Activated naive CD8-positive, alpha-beta T cell (primary cell): ENCODE data around the gene DNAH9.

Experiments used
- H3K27ac Mint-ChIP-seq: one replicate; pipeline ENCODE4 v1.8.0; 2021; ENCODE audit warnings: mixed read lengths
- H3K27me3 Mint-ChIP-seq: one replicate; pipeline ENCODE4 v1.8.0; 2021; ENCODE audit warnings: mixed read lengths
- H3K36me3 Mint-ChIP-seq: one replicate; pipeline ENCODE4 v1.8.0; 2021; ENCODE audit warnings: mixed read lengths
- H3K4me1 Mint-ChIP-seq: one replicate; pipeline ENCODE4 v1.8.0; 2021; ENCODE audit warnings: low read depth, mixed read lengths
- H3K4me3 Mint-ChIP-seq: one replicate; pipeline ENCODE4 v1.8.0; 2021; ENCODE audit warnings: mild to moderate bottlenecking, mixed read lengths
- H3K9me3 Mint-ChIP-seq: one replicate; pipeline ENCODE4 v1.8.0; 2021; ENCODE audit warnings: low read depth, mixed read lengths

The DNAH9 gene, protein sequence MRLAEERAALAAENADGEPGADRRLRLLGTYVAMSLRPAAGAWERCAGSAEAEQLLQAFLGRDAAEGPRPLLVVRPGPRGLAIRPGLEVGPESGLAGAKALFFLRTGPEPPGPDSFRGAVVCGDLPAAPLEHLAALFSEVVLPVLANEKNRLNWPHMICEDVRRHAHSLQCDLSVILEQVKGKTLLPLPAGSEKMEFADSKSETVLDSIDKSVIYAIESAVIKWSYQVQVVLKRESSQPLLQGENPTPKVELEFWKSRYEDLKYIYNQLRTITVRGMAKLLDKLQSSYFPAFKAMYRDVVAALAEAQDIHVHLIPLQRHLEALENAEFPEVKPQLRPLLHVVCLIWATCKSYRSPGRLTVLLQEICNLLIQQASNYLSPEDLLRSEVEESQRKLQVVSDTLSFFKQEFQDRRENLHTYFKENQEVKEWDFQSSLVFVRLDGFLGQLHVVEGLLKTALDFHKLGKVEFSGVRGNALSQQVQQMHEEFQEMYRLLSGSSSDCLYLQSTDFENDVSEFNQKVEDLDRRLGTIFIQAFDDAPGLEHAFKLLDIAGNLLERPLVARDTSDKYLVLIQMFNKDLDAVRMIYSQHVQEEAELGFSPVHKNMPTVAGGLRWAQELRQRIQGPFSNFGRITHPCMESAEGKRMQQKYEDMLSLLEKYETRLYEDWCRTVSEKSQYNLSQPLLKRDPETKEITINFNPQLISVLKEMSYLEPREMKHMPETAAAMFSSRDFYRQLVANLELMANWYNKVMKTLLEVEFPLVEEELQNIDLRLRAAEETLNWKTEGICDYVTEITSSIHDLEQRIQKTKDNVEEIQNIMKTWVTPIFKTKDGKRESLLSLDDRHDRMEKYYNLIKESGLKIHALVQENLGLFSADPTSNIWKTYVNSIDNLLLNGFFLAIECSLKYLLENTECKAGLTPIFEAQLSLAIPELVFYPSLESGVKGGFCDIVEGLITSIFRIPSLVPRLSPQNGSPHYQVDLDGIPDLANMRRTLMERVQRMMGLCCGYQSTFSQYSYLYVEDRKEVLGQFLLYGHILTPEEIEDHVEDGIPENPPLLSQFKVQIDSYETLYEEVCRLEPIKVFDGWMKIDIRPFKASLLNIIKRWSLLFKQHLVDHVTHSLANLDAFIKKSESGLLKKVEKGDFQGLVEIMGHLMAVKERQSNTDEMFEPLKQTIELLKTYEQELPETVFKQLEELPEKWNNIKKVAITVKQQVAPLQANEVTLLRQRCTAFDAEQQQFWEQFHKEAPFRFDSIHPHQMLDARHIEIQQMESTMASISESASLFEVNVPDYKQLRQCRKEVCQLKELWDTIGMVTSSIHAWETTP (N-terminal part only)

DNA sequence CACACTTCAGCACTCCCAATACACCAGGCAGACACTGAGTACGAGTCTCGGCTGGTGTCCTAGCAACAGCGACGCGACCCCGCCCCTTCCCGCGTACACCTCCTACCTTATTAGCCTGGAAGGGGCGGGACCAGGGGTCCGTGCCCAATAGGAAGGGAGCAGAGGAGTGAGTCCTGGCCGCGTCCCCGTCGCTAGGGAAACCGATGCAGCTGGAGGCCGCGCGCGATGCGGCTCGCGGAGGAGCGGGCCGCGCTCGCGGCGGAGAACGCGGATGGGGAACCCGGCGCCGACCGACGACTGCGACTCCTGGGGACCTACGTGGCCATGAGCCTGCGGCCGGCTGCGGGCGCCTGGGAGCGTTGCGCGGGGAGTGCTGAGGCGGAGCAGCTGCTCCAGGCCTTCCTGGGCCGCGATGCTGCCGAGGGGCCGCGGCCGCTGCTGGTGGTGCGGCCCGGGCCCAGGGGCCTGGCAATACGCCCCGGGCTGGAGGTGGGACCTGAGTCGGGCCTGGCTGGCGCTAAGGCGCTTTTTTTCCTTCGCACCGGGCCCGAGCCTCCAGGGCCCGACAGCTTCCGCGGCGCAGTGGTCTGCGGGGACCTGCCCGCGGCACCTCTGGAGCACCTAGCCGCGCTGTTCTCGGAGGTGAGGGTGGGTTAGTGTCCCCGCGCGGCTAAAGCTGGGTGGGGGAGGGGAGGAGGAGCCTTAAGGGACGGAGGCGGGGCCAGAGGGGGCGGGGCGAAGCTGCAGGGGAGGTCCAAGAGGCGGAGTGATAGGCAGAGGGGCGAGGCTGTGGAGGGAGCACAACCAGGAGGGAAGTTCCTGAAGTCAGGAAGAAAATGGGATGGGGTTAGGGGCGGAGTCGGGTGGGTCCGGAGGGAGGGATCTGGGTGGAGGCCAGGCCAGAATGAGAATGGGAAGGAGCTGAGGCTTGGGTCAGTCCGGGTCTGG is at the start of gene DNAH9:
TSS of gene DNAH9 (plus strand) at position 197 of the 948 bp plus-strand sequence. CDS start at position 226, 29 bp downstream.
- Mint-ChIP-seq H3K27me3 (peaks cover 28% of the 10 kb centered on the region), H3K27ac (no peak within 1 kb of the TSS), H3K4me3 (peak within 1 kb of the TSS; percentile 12), H3K9me3 (peaks cover 4% of the 10 kb centered on the region), H3K36me3 (no peaks in the 10 kb centered on the region), H3K4me1 (peaks cover 3% of the 10 kb centered on the region)

DNA sequence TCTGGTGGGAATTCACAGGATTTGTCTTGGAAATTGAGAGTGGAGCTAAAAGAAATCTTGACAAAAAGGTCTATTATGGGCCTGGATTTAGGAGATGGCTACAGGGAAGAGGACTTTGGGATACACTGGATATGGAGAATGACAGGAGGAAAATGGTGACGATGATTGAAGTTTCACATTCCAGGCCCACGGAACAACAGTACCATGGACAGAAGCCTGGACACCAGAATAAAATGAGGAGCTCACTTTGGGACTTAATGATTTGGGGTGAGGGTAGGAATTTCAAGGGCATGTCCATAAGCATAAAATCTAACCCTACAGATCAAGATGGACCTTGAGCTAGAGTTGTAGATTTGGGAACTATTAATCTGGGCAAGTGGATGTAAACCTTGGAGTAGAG is 47.8 kb upstream of the DNAH9 start:
- no peaks in the 10 kb centered on the region for H3K36me3 Mint-ChIP-seq

DNA sequence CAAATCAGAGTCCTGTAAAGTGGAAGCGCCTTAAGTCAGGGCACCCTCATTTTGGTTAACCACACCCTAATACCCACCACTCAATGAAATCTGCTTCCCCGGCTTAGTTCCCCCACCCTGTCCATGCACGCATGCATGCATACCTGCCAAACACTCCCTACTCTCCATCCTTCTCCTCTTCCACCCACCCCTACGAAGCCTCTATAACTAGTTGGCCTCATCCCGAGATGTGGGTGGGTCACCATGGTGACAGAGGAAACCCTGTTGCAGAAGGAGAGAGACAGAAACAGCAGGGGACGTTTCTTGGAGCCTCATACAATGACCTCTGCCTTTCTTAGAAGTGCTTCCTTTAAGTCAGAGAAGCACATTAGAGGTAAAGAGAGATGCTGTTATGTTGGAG is 46.8 kb upstream of the DNAH9 start:
- Mint-ChIP-seq H3K9me3 (no peaks in the 10 kb centered on the region), H3K4me3 (no peak overlapping the region), H3K36me3 (no peaks in the 10 kb centered on the region), H3K27me3 (no peaks in the 10 kb centered on the region), H3K4me1 (no peaks in the 10 kb centered on the region), H3K27ac (no peak overlapping the region)

More for the DNA sequence above, 47.8 kb upstream of the DNAH9 start:
- Mint-ChIP-seq H3K27me3 (no peaks in the 10 kb centered on the region), H3K27ac (no peak overlapping the region), H3K4me1 (no peaks in the 10 kb centered on the region), H3K4me3 (no peak overlapping the region), H3K9me3 (no peaks in the 10 kb centered on the region)

- H3K4me1 Mint-ChIP-seq = no peaks in the 10 kb centered on the region
- H3K27ac Mint-ChIP-seq = no peak overlapping the region
- H3K36me3 Mint-ChIP-seq = no peaks in the 10 kb centered on the region
- H3K27me3 Mint-ChIP-seq = no peaks in the 10 kb centered on the region
- no peak overlapping the region for H3K4me3 Mint-ChIP-seq
- no peaks in the 10 kb centered on the region for H3K9me3 Mint-ChIP-seq
Observed at GRCh38 chr17:11553135-11553534, 45.1 kb upstream of the DNAH9 start.

- H3K27me3 Mint-ChIP-seq = no peaks in the 10 kb centered on the region
Observed at GRCh38 chr17:11554042-11554441, 44.2 kb upstream of the DNAH9 start.

DNA sequence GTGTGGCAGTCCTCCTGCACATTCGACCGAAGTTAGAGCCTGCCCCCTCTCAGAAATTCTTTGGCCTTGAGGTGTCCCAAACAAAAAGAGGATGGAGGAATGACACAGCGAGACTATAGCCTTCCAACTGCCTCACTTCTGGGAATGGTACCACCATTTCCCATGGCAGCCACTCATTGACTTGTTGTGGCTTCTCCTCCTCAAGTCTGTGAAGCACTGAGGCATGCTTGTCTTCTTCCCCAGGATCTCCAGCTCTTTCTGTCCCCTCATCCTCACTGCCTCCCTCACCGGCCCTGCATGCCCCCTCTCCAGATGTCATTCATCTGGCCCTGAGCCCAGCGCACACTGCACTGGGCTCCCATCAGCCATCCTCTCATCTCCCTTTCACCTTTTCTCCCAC is 43.7 kb upstream of the DNAH9 start:
- no peaks in the 10 kb centered on the region for H3K27me3 Mint-ChIP-seq
- H3K36me3 Mint-ChIP-seq = no peaks in the 10 kb centered on the region
- H3K9me3 Mint-ChIP-seq = no peaks in the 10 kb centered on the region
- H3K4me1 Mint-ChIP-seq = no peaks in the 10 kb centered on the region
- no peak overlapping the region for H3K27ac Mint-ChIP-seq
- no peak overlapping the region for H3K4me3 Mint-ChIP-seq

More at GRCh38 chr17:11554042-11554441, 44.2 kb upstream of the DNAH9 start:
- no peaks in the 10 kb centered on the region for H3K36me3 Mint-ChIP-seq
- no peak overlapping the region for H3K4me3 Mint-ChIP-seq
- no peaks in the 10 kb centered on the region for H3K4me1 Mint-ChIP-seq
- H3K27ac Mint-ChIP-seq = no peak overlapping the region
- no peaks in the 10 kb centered on the region for H3K9me3 Mint-ChIP-seq

- Mint-ChIP-seq H3K27me3 (no peaks in the 10 kb centered on the region), H3K4me3 (no peak overlapping the region), H3K36me3 (no peaks in the 10 kb centered on the region), H3K9me3 (no peaks in the 10 kb centered on the region), H3K27ac (no peak overlapping the region), H3K4me1 (no peaks in the 10 kb centered on the region)
Observed at GRCh38 chr17:11555530-11555929, 42.7 kb upstream of the DNAH9 start.

- Mint-ChIP-seq H3K4me3 (no peak overlapping the region), H3K27ac (no peak overlapping the region), H3K27me3 (no peaks in the 10 kb centered on the region), H3K4me1 (no peaks in the 10 kb centered on the region), H3K9me3 (no peaks in the 10 kb centered on the region), H3K36me3 (no peaks in the 10 kb centered on the region)
Observed at GRCh38 chr17:11557727-11558452, 40.4 kb upstream of the DNAH9 start.

- H3K27ac Mint-ChIP-seq = no peak overlapping the region
Observed at GRCh38 chr17:11558681-11559234, 39.5 kb upstream of the DNAH9 start.

GRCh38 chr17:11559601-11560000 is 38.7 kb upstream of the DNAH9 start:
- Mint-ChIP-seq H3K27ac (no peak overlapping the region), H3K36me3 (no peaks in the 10 kb centered on the region), H3K4me3 (no peak overlapping the region), H3K27me3 (no peaks in the 10 kb centered on the region), H3K9me3 (no peaks in the 10 kb centered on the region), H3K4me1 (no peaks in the 10 kb centered on the region)

More at GRCh38 chr17:11558681-11559234, 39.5 kb upstream of the DNAH9 start:
- Mint-ChIP-seq H3K27me3 (no peaks in the 10 kb centered on the region), H3K36me3 (no peaks in the 10 kb centered on the region), H3K4me3 (no peak overlapping the region), H3K4me1 (no peaks in the 10 kb centered on the region), H3K9me3 (no peaks in the 10 kb centered on the region)

DNA sequence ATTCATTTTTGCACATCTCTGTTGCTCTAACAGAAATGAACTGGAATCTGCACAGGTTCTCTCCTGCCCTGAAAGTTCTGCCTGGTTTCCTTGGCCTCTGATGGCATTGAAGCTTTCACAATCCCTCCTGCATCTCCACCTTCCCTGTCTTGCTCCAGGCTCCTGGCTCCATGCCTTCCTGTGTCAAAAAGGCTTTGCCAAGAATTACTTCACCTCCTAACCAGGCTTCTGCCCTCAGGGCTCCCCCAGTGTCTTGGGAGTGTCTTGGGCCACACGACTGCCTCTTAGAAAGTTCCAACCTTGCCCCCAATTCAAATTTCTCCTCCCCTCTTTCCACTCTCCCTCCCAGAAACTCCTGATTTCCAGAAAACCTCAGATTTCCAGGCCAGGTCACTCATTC is 37.0 kb upstream of the DNAH9 start:
- Mint-ChIP-seq H3K4me3 (no peak overlapping the region), H3K9me3 (no peaks in the 10 kb centered on the region), H3K4me1 (no peaks in the 10 kb centered on the region), H3K36me3 (no peaks in the 10 kb centered on the region), H3K27ac (no peak overlapping the region), H3K27me3 (no peaks in the 10 kb centered on the region)

- Mint-ChIP-seq H3K9me3 (no peaks in the 10 kb centered on the region), H3K27ac (no peak overlapping the region), H3K4me3 (no peak overlapping the region), H3K4me1 (no peaks in the 10 kb centered on the region), H3K36me3 (no peaks in the 10 kb centered on the region), H3K27me3 (no peaks in the 10 kb centered on the region)
Observed at GRCh38 chr17:11561702-11562101, 36.6 kb upstream of the DNAH9 start.
